Activated CD8-positive, alpha-beta T cell treated with anti-CD3 and anti-CD28 coated beads, Interleukin-2, amount 10 ng/mL, durations not matched to agents 7 days and 5 days (primary cell): ENCODE data around the gene EPHA4. TPM values are rescaled to one million over a fixed set of nuclear protein-coding genes. Genes with fewer than 3 reads are reported as not detected.

Experiments used
- ATAC-seq: fragments of 150-1000 bp; cut with Tn5 transposase; one replicate; pipeline ENCODE4 v1.10.0; 2021; ENCODE audit warnings: moderate library complexity
- CTCF ChIA-PET: fragments of 350-600 bp; sonication (Branson Sonifier 250); formaldehyde crosslinking; loops from one replicate; lab custom pipeline; 2021; ENCODE audit warnings: antibody characterized with exemption; lab: Charles Lee
- POLR2A ChIA-PET: fragments of 350-600 bp; sonication (Branson Sonifier 250); formaldehyde crosslinking; loops from one replicate; lab custom pipeline; 2021; ENCODE audit warnings: antibody characterized with exemption; lab: Charles Lee
- DNase-seq: peaks from one replicate; pipeline ENCODE4 v3.0.0-alpha.2; 2020
- H3K27ac Mint-ChIP-seq: one replicate; pipeline ENCODE4 v1.8.0; 2021; ENCODE audit warnings: mild to moderate bottlenecking, mixed read lengths
- H3K27me3 Mint-ChIP-seq: one replicate; pipeline ENCODE4 v1.8.0; 2021; ENCODE audit warnings: low read depth, mixed read lengths
- H3K36me3 Mint-ChIP-seq: one replicate; pipeline ENCODE4 v1.8.0; 2021; ENCODE audit warnings: low read depth, mixed read lengths
- H3K4me1 Mint-ChIP-seq: one replicate; pipeline ENCODE4 v1.8.0; 2021; ENCODE audit warnings: low read depth, mixed read lengths
- H3K4me3 Mint-ChIP-seq: one replicate; pipeline ENCODE4 v1.8.0; 2021; ENCODE audit warnings: mild to moderate bottlenecking, mixed read lengths
- H3K9me3 Mint-ChIP-seq: one replicate; pipeline ENCODE4 v1.8.0; 2022; ENCODE audit warnings: mixed read lengths; ENCODE audit not compliant: insufficient read depth
- total RNA-seq, 2 experiments: library from RNA; stranded (reverse); gene quantifications; one replicate each; pipeline ENCODE4 v1.2.3, GENCODE V29; 2021

EPHA4 gene
- total RNA-seq, 2 experiments from 2014 or later, result 1.2 to 1.5 TPM

- Mint-ChIP-seq H3K9me3 (no peaks in the 10 kb centered on the region), H3K4me3 (no peak overlapping the region), H3K4me1 (no peaks in the 10 kb centered on the region), H3K27me3 (peaks cover 2% of the 10 kb centered on the region), H3K36me3 (no peaks in the 10 kb centered on the region), H3K27ac (no peak overlapping the region)
- CTCF ChIA-PET, result no interaction called here
- POLR2A ChIA-PET, result no interaction called here
- ATAC-seq (no peak), DNase-seq (no peak)
These were observed 91.3 kb downstream of the EPHA4 start for GRCh38 chr2:221480821-221481220.

- POLR2A ChIA-PET, result no interaction called here
- no peak for ATAC-seq
- no peaks in the 10 kb centered on the region for H3K4me1 Mint-ChIP-seq
These were observed 91.9 kb downstream of the EPHA4 start for GRCh38 chr2:221480163-221480562.

GRCh38 chr2:221478485-221478863, 93.6 kb downstream of the EPHA4 start:
- ChIA-PET CTCF (interaction anchor here (0.6 kb wide), 1 partner anchor 94 kb away, joined by 3 read pairs; the partner anchor contains the start of gene EPHA4), POLR2A (interaction anchor here (0.7 kb wide), 1 partner anchor 29 kb away, joined by 3 read pairs; no protein-coding TSS in a partner anchor)
- ATAC-seq, result no peak
- DNase-seq, result no peak
- no peaks in the 10 kb centered on the region for H3K4me1 Mint-ChIP-seq
- no peaks in the 10 kb centered on the region for H3K9me3 Mint-ChIP-seq
- no peaks in the 10 kb centered on the region for H3K36me3 Mint-ChIP-seq
- H3K4me3 Mint-ChIP-seq, result no peak overlapping the region
- H3K27ac Mint-ChIP-seq, result no peak overlapping the region
- H3K27me3 Mint-ChIP-seq, result peaks cover 2% of the 10 kb centered on the region

More at GRCh38 chr2:221480163-221480562, 91.9 kb downstream of the EPHA4 start:
- no peak overlapping the region for H3K4me3 Mint-ChIP-seq
- DNase-seq, result no peak
- no peak overlapping the region for H3K27ac Mint-ChIP-seq
- H3K9me3 Mint-ChIP-seq, result no peaks in the 10 kb centered on the region
- H3K36me3 Mint-ChIP-seq, result no peaks in the 10 kb centered on the region
- H3K27me3 Mint-ChIP-seq, result peaks cover 2% of the 10 kb centered on the region
- CTCF ChIA-PET, result no interaction called here

GRCh38 chr2:221477714-221478484, 94.2 kb downstream of the EPHA4 start:
- Mint-ChIP-seq H3K27ac (no peak overlapping the region), H3K4me1 (no peaks in the 10 kb centered on the region), H3K9me3 (no peaks in the 10 kb centered on the region), H3K27me3 (peaks cover 2% of the 10 kb centered on the region), H3K36me3 (no peaks in the 10 kb centered on the region), H3K4me3 (no peak overlapping the region)
- ATAC-seq, result no peak
- ChIA-PET CTCF (no interaction called here), POLR2A (interaction anchor here (0.7 kb wide), 1 partner anchor 29 kb away, joined by 3 read pairs; no protein-coding TSS in a partner anchor)
- DNase-seq, result no peak

GRCh38 chr2:221476195-221476594, 95.9 kb downstream of the EPHA4 start:
- ATAC-seq (no peak), DNase-seq (no peak)
- Mint-ChIP-seq H3K27me3 (peaks cover 3% of the 10 kb centered on the region), H3K27ac (no peak overlapping the region), H3K9me3 (no peaks in the 10 kb centered on the region), H3K36me3 (no peaks in the 10 kb centered on the region), H3K4me1 (no peaks in the 10 kb centered on the region), H3K4me3 (no peak overlapping the region)
- POLR2A ChIA-PET, result no interaction called here
- CTCF ChIA-PET, result no interaction called here

- ATAC-seq, result no peak
- no peaks in the 10 kb centered on the region for H3K4me1 Mint-ChIP-seq
- peaks cover 2% of the 10 kb centered on the region for H3K27me3 Mint-ChIP-seq
- H3K9me3 Mint-ChIP-seq, result no peaks in the 10 kb centered on the region
- H3K4me3 Mint-ChIP-seq, result no peak overlapping the region
- CTCF ChIA-PET, result no interaction called here
- POLR2A ChIA-PET, result no interaction called here
- DNase-seq, result no peak
- no peak overlapping the region for H3K27ac Mint-ChIP-seq
- H3K36me3 Mint-ChIP-seq, result no peaks in the 10 kb centered on the region
These were observed 98.7 kb downstream of the EPHA4 start for GRCh38 chr2:221473451-221473850.

GRCh38 chr2:221468317-221468716, 103.8 kb downstream of the EPHA4 start:
- Mint-ChIP-seq H3K36me3 (no peaks in the 10 kb centered on the region), H3K27me3 (peaks cover 11% of the 10 kb centered on the region), H3K4me3 (no peak overlapping the region), H3K9me3 (no peaks in the 10 kb centered on the region), H3K4me1 (peaks cover 21% of the 10 kb centered on the region), H3K27ac (no peak overlapping the region)
- ChIA-PET CTCF (no interaction called here), POLR2A (no interaction called here)
- no peak for DNase-seq
- ATAC-seq, result no peak

GRCh38 chr2:221467610-221468009, 104.5 kb downstream of the EPHA4 start:
- Mint-ChIP-seq H3K9me3 (no peaks in the 10 kb centered on the region), H3K4me3 (no peak overlapping the region), H3K27ac (no peak overlapping the region), H3K27me3 (peaks cover 13% of the 10 kb centered on the region), H3K36me3 (no peaks in the 10 kb centered on the region), H3K4me1 (peaks cover 27% of the 10 kb centered on the region)
- ChIA-PET POLR2A (interaction anchor here (0.6 kb wide), 1 partner anchor 50 kb away, joined by 3 read pairs; no protein-coding TSS in a partner anchor), CTCF (no interaction called here)
- ATAC-seq (no peak), DNase-seq (no peak)

- Mint-ChIP-seq H3K27ac (no peak overlapping the region), H3K4me3 (no peak overlapping the region), H3K36me3 (no peaks in the 10 kb centered on the region), H3K9me3 (no peaks in the 10 kb centered on the region), H3K27me3 (peaks cover 15% of the 10 kb centered on the region), H3K4me1 (peaks cover 27% of the 10 kb centered on the region)
- DNase-seq (no peak), ATAC-seq (no peak)
- ChIA-PET CTCF (no interaction called here), POLR2A (no interaction called here)
These were observed 105.4 kb downstream of the EPHA4 start for GRCh38 chr2:221466744-221467143.

GRCh38 chr2:221465776-221466175, 106.3 kb downstream of the EPHA4 start:
- peaks cover 27% of the 10 kb centered on the region for H3K4me1 Mint-ChIP-seq
- DNase-seq (peak; percentile 21), ATAC-seq (no peak)
- ChIA-PET CTCF (no interaction called here), POLR2A (no interaction called here)
- peaks cover 15% of the 10 kb centered on the region for H3K27me3 Mint-ChIP-seq
- no peaks in the 10 kb centered on the region for H3K36me3 Mint-ChIP-seq
- H3K9me3 Mint-ChIP-seq, result no peaks in the 10 kb centered on the region
- H3K4me3 Mint-ChIP-seq, result no peak overlapping the region
- no peak overlapping the region for H3K27ac Mint-ChIP-seq

GRCh38 chr2:221464971-221465370, 107.1 kb downstream of the EPHA4 start:
- no peak for DNase-seq
- ChIA-PET POLR2A (no interaction called here), CTCF (interaction anchor here (1.0 kb wide), 1 partner anchor 108 kb away, joined by 3 read pairs; no protein-coding TSS in a partner anchor)
- no peak overlapping the region for H3K4me3 Mint-ChIP-seq
- peaks cover 15% of the 10 kb centered on the region for H3K27me3 Mint-ChIP-seq
- no peak for ATAC-seq
- H3K9me3 Mint-ChIP-seq, result no peaks in the 10 kb centered on the region
- H3K4me1 Mint-ChIP-seq, result peaks cover 27% of the 10 kb centered on the region
- H3K27ac Mint-ChIP-seq, result no peak overlapping the region
- H3K36me3 Mint-ChIP-seq, result no peaks in the 10 kb centered on the region

GRCh38 chr2:221463241-221463896, 108.7 kb downstream of the EPHA4 start:
- POLR2A ChIA-PET, result no interaction called here
- Mint-ChIP-seq H3K27me3 (peaks cover 19% of the 10 kb centered on the region), H3K27ac (no peak overlapping the region), H3K4me1 (peaks cover 27% of the 10 kb centered on the region), H3K36me3 (no peaks in the 10 kb centered on the region), H3K4me3 (no peak overlapping the region), H3K9me3 (no peaks in the 10 kb centered on the region)
- DNase-seq (peak; percentile 20), ATAC-seq (peak; percentile 42)
- CTCF ChIA-PET, result no interaction called here
